Ishikawa (cell line): ENCODE results near the gene SMARCA4.

ENCODE experiments used
- CEBPB ChIP-seq: IDR thresholded peaks from 2 replicates; pipeline ENCODE4 v1.6.1; 2012
- EGR1 ChIP-seq: IDR thresholded peaks from 2 replicates; pipeline ENCODE4 v1.6.1; 2012
- EP300 ChIP-seq: IDR thresholded peaks from 2 replicates; pipeline ENCODE4 v1.6.1; 2012; ENCODE audit warnings: borderline replicate concordance
- FOXM1 ChIP-seq: IDR thresholded peaks from 2 replicates; pipeline ENCODE4 v1.6.1; 2012; ENCODE audit warnings: low read depth, borderline replicate concordance
- NFIC ChIP-seq: IDR thresholded peaks from 2 replicates; pipeline ENCODE4 v1.6.1; 2012
- RAD21 ChIP-seq: IDR thresholded peaks from 2 replicates; pipeline ENCODE4 v1.6.1; 2012; ENCODE audit warnings: low read depth
- TCF12 ChIP-seq: IDR thresholded peaks from 2 replicates; pipeline ENCODE4 v1.6.1; 2012; ENCODE audit warnings: low read depth
- TEAD4 ChIP-seq: IDR thresholded peaks from 2 replicates; pipeline ENCODE4 v1.6.1; 2012
- YY1 ChIP-seq: IDR thresholded peaks from 2 replicates; pipeline ENCODE4 v1.6.1; 2012; ENCODE audit warnings: low read depth
- ZBTB7A ChIP-seq: IDR thresholded peaks from 2 replicates; pipeline ENCODE4 v1.6.1; 2012; ENCODE audit warnings: low read depth
- TF ChIP-seq, protein P1 (sequence below): IDR thresholded peaks from 2 replicates; pipeline ENCODE4 v1.6.1; 2012; ENCODE audit warnings: low read depth, mild to moderate bottlenecking
- TF ChIP-seq, protein P2 (sequence below): IDR thresholded peaks from 2 replicates; pipeline ENCODE4 v1.6.1; 2012
- TF ChIP-seq, protein P3 (sequence below): IDR thresholded peaks from 2 replicates; pipeline ENCODE4 v1.6.1; 2012

DNA sequence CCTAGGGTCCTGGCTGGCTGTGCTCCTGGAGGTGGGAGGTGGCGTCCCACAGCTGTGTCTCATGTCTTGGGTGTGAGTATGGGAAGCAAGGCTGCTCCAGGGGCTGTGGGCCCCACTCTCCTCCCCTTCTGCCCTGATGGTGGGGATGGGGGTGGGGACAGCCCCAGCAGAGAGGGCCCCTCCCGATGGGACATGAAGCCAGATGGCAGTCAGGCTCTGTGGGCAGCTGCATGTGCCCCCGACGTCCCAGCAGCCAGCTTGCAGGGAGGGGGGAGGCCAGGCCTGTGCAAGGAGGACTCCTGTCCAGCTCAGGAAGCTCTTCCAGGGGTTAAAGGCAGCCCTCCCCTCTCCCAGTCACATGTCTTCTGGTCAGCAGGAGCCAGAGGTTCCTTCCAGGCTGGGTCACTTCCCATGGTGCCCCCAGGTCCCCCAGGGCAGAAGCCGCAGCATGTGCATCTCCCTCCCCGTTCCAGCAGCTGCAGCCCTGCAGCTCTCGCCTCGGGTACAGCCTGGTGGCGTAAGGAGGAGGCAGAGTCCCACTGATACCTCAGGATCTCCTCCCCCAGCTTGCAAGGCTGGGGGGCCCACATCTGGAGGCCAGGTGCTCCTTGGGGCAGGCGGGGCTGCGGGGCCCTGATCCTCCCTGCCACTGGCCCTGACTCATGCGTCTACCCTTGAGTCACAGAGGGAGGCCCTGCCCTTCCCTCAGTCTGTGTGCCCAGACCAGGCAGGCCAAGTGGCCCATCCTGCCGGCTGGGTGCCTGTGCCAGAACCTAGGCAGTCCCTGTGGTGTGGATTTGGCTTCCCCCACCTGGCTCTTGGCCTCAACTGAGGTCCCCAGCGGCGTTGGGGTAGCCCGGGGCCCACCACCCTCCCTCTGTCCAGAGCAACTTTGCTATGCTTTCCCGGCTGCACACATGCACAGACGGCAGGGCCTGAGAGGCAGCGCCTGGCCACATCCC lies 45.4 kb upstream of the SMARCA4 start:
- TF ChIP-seq CEBPB (no peak), YY1 (no peak), TCF12 (no peak), ZBTB7A (no peak), NFIC (no peak), EP300 (no peak), RAD21 (no peak), EGR1 (no peak), FOXM1 (no peak), TEAD4 (no peak)
- TF ChIP-seq, protein P1, sequence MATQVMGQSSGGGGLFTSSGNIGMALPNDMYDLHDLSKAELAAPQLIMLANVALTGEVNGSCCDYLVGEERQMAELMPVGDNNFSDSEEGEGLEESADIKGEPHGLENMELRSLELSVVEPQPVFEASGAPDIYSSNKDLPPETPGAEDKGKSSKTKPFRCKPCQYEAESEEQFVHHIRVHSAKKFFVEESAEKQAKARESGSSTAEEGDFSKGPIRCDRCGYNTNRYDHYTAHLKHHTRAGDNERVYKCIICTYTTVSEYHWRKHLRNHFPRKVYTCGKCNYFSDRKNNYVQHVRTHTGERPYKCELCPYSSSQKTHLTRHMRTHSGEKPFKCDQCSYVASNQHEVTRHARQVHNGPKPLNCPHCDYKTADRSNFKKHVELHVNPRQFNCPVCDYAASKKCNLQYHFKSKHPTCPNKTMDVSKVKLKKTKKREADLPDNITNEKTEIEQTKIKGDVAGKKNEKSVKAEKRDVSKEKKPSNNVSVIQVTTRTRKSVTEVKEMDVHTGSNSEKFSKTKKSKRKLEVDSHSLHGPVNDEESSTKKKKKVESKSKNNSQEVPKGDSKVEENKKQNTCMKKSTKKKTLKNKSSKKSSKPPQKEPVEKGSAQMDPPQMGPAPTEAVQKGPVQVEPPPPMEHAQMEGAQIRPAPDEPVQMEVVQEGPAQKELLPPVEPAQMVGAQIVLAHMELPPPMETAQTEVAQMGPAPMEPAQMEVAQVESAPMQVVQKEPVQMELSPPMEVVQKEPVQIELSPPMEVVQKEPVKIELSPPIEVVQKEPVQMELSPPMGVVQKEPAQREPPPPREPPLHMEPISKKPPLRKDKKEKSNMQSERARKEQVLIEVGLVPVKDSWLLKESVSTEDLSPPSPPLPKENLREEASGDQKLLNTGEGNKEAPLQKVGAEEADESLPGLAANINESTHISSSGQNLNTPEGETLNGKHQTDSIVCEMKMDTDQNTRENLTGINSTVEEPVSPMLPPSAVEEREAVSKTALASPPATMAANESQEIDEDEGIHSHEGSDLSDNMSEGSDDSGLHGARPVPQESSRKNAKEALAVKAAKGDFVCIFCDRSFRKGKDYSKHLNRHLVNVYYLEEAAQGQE, result no peak
- TF ChIP-seq, protein P2, sequence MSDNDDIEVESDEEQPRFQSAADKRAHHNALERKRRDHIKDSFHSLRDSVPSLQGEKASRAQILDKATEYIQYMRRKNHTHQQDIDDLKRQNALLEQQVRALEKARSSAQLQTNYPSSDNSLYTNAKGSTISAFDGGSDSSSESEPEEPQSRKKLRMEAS, result no peak
- TF ChIP-seq, protein P3, sequence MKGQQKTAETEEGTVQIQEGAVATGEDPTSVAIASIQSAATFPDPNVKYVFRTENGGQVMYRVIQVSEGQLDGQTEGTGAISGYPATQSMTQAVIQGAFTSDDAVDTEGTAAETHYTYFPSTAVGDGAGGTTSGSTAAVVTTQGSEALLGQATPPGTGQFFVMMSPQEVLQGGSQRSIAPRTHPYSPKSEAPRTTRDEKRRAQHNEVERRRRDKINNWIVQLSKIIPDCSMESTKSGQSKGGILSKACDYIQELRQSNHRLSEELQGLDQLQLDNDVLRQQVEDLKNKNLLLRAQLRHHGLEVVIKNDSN, result no peak
